Left forelimb (tissue), 1 donor: ENCODE results near the gene SELP.
"Not testable (repeated sequence)": the region's sequence is repeated elsewhere in the genome, so short reads cannot be mapped to it uniquely, and the experiment has no call there.

Experiments used
- DNase-seq: peaks from one replicate; pipeline ENCODE4 v3.0.0-alpha.2; 2018; ENCODE audit warnings: low spot score

Gene SELP

GRCh38 chr1:169630006-169630405 is at the start of gene SELP:
SELP (minus strand) TSS chr1:169630124; CDS start chr1:169630074, 50 bp downstream.
- no peak for DNase-seq

DNA sequence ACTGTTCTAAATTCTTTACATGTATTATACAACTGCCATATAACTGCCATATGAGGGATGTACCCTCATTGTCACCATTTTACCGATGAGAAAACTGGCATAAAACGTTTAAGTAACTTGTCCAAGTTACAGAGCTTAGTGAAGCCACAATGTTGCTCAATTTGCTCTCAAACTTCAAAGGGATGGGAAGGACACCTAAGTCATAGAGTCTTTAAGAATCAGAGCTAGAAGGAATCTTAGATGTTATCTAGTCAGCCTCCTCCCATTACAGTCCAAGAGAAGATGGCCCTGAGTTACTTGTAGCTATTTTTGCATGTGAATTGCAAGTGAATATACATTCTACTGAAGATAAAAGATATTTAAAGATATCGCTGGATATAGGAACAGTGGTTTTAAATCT is 49.8 kb upstream of the SELP start:
- no peak for DNase-seq

- DNase-seq: no peak
These were observed 46.1 kb upstream of the SELP start for GRCh38 chr1:169676001-169676400.

DNA sequence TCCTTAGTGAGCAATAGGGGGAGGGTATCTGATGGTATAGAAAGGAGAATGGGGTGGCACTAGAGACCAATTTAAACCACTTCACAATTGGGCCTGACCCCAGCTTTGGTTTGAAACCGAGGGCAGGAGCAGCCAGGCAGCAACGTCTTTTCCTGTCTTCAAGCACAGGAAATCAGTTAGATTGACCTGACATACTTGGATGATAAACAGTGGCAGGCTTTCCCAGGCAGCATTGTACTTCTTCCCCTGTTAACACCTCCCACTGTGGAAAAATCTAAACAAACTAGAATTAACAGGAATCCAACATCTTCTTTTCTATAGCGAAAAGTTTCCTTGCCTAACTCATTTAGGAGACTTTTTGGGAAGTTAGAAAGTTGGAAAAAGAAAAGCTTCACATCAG is 40.9 kb upstream of the SELP start:
- no peak for DNase-seq

GRCh38 chr1:169670244-169670643 is 40.3 kb upstream of the SELP start:
- DNase-seq: not testable (repeated sequence)

GRCh38 chr1:169667699-169668596 is 38.0 kb upstream of the SELP start:
- not testable (repeated sequence) for DNase-seq

GRCh38 chr1:169667227-169667639 is 37.3 kb upstream of the SELP start:
- DNase-seq: not testable (repeated sequence)

DNA sequence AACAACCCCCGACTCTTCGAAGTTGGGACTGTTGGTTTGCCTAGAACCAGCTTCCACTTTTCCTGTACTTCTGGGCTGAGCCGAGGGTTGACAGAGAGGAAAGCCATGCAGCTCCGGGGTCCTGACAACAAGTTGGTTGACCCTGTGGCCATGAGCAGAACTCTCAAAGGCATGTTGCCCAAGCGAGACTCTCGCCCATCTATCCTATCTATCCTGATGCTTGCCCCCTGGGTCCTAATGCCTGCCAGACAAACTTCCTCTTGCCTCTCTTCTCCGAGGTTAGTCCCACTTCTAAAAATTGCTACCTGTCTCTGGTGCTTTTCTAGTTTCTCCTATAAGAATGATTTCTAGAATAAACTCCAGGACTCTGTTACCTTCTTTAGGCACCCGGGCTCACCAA is 32.8 kb upstream of the SELP start:
- DNase-seq: not testable (repeated sequence)

DNA sequence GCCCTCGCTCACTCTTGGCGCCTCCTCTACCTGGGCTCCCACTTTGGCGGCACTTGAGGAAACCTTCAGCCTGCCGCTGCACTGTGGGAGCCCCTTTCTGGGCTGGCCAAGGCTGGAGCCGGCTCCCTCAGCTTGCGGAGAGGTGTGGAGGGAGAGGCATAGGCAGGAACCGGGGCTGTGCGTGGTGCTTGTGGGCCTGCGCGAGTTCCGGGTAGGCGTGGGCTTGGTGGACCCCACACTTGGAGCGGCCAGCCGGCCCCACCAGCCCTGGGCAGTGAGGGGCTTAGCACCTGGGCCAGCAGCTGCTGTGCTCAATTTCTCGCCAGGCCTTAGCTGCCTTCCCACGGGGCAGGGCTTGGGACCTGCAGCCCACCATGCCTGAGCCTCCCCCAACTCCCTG is 31.1 kb upstream of the SELP start:
- not testable (repeated sequence) for DNase-seq

GRCh38 chr1:169658777-169659176 is 28.9 kb upstream of the SELP start:
- not testable (repeated sequence) for DNase-seq

GRCh38 chr1:169653873-169654272 is 23.9 kb upstream of the SELP start:
- no peak for DNase-seq

- DNase-seq: no peak
These were observed 21.1 kb upstream of the SELP start for GRCh38 chr1:169651035-169651434.

DNA sequence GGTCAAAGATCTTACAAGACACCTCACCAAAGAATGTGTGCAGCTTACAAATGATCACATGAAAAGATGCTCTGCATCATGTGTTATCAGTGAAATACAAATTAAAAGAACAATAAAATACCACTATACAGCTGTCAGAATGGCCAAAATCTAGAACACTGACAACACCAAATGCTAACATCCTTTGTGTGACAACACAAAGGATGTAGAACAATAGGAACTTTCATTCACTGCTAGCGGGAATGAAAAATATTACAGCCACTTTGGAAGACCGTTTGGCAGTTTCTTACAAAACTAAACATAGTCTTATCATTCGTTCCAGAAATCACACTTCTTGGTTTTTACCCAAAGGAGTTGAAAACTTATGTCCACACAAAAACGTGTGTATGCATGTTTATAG is 20.6 kb upstream of the SELP start:
- no peak for DNase-seq

- DNase-seq: no peak
These were observed 18.8 kb upstream of the SELP start for GRCh38 chr1:169648709-169649108.

DNA sequence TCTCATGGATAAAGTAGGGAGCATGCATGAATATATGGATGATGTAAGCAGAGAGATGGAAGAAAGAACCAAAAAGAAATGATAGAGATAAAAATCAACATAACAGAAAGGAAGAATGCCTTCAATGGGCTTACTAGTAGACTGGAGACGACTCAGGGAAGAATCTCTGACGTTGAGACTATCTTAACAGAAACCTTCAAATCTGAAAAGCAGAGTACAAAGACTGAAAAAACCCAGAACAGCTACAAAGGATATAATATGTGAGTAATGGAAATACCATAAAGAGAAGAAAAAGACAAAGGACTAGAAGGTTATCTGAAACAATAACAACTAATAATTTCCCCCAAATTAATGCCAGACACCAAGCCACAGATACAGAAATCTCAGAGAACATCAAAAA is 18.3 kb upstream of the SELP start:
- no peak for DNase-seq

DNA sequence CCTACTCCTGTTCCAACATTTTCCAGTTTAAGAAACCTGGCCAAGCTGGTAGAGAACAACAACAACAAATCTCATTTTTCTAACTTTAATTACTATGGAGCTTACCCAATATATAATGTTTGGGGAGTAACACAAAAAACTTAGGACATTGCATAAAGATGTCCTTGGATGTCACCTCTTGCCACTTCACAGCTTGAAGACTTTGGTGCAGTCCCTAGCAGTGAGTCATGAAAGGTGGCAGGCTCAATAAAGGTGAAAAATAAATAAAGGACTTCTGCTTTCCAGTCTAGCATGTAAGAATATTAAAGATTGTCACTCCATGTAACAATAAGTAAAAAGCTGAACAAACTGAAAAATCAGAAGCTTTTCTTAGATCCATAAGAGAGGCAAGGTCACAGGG is 17.6 kb upstream of the SELP start:
- DNase-seq: no peak

DNA sequence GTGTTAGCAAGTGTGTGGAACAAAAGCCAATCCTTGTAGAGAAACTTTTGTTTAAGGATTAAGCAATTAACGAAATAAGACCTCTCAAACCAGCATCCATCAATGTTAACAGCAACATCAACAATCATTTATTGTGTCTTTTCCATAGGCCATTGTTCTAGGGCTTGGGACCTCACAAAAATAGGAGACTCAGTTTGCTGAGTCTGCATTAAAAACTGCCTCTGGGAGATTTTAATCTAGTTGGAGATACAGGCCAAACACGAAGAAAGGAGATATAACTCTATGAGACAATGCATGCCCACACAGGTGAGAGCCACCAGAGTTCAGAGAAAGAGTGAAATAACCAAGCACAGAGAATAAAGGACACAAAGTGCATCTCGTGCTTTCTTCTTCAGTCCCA is 14.4 kb upstream of the SELP start:
- no peak for DNase-seq

DNA sequence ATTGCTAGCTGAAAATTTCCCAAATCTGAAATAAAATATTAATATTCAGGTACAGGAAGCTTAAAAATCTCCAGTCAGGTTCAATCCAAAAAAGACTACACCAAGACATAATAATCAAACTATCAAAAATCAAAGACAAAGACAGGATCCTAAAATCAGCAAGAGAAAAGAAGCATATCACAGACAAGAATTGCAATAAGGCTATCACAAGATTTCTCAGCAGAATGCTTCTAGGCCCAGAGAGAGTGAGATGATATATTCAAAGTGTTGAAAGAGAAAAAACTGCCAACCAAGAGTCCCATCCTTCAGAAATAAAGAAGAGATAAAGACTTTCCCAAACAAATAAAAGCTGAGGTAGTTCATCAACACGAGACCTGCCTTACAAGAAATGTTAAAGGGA is 5.0 kb upstream of the SELP start:
- DNase-seq: no peak

DNA sequence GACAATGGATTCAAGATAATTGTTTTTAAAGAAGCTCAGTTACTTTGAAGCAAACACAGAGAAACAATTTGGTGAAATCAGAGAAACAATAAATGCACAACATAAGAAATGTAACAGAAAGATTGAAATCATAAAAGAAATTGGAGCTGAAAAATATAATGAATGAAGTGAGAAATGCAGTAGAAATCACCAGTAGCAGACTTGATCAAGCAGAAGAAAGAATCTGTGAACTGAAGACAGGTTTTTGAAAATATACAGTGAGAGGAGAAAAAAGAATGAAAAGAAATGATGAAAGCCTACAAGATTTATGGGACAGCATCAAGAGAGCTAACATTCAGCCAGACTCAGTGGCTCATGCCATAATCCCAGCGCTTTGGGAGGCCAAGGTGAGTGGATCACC is 4.2 kb upstream of the SELP start:
- no peak for DNase-seq

DNA sequence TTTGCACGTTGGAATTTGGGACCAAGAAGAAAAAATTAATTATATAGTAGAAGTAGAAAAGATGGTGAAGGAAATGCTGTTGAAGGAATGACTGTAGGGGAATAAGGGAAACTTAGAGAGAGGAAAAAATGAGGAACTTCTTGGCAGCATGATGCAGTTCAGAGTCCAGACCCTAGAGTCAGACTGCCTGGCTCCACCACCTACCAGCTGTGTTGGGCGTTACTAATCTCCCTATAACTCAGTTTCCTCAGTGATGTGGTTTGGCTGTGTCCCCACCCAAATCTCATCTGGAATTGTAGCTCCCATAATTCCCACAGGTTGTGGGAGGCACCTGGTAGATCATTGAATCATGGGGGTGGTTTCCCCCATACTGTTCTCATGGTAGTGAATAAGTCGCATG is 1.3 kb upstream of the SELP start:
- no peak for DNase-seq

DNA sequence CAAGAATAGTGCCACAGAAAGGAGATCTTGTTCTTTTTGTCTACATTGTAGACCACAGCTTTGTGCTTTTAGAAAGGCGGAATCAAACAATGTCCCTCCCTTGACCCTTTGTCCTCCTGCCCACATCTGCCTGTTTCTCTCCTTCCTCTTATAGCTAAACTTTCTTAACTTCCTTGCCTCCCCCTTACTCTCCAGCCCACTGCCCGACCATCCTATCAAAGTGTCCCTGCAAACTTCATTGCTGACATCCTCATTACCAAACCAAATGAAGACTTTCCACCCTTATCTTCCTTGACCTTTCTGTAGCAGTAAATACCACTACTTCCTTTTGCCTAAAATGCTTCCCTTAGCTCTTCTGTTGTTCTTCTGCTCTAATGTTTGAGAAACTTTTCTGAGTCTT is 5.0 kb downstream of the SELP start:
- DNase-seq: no peak

DNA sequence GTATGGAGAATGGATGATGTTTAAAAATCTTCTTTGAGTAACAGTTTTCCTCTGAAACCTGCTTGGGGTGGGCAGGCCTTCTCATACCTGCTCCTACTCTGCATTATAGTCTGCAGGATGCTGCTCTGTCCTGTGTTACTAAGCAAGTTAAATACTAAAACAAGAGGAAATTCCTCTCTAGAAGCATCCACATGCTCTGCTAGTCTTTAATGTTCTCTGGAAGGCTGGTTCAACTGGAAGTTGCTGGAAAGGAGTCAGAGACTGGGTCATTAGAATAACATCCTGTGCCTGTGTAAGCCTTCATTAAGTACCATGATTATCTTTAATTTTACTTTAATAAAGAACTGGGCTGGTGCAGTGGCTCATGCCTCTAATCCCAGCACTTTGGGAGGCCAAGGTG is 5.8 kb downstream of the SELP start:
- DNase-seq: no peak

- DNase-seq: no peak
These were observed 6.6 kb downstream of the SELP start for GRCh38 chr1:169623132-169623926.
